Tongue (tissue), 2 donors: ENCODE results near the gene APOA1. TPM values are rescaled to one million over a fixed set of nuclear protein-coding genes. Genes with fewer than 3 reads are reported as not detected.
"Not testable (repeated sequence)": the region's sequence is repeated elsewhere in the genome, so short reads cannot be mapped to it uniquely, and the experiment has no call there.

Experiments used
- DNase-seq: peaks from one replicate; pipeline ENCODE4 v3.0.0-alpha.2; 2015
- total RNA-seq: library from RNA; depleted of rRNA; stranded (reverse); fragments of >200 nt; gene quantifications from one replicate; pipeline ENCODE4 v1.2.3, GENCODE V29; 2014

The APOA1 gene
- total RNA-seq, 1 donor from 2014 or later = 1.1 TPM

GRCh38 chr11:116813781-116814471, 23.5 kb downstream of the APOA1 start:
- DNase-seq = no peak

- no peak for DNase-seq
Measured at GRCh38 chr11:116813170-116813569, 24.3 kb downstream of the APOA1 start.

- DNase-seq = no peak
Measured at GRCh38 chr11:116812109-116812508, 25.3 kb downstream of the APOA1 start.

DNA sequence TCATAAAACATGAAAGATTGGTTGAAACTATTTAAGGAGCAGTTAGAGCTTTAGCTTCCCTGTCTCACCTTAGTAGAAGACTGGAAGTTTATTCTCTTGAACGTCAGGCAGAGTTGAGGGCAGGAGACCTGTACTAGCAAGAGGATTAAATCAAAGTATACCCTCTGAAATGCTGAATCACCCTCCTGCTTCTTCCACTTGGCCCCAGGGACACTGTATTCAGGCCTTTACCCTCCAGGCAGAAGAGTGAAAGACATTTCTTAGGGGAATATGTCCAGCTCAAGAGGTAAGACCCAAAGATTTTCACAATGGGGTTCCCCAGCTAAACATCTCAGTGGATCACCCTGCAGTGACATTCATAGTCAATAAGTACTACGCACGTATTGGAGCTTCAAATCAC, 26.2 kb downstream of the APOA1 start:
- no peak for DNase-seq

GRCh38 chr11:116808262-116809175, 28.9 kb downstream of the APOA1 start:
- DNase-seq = no peak

DNA sequence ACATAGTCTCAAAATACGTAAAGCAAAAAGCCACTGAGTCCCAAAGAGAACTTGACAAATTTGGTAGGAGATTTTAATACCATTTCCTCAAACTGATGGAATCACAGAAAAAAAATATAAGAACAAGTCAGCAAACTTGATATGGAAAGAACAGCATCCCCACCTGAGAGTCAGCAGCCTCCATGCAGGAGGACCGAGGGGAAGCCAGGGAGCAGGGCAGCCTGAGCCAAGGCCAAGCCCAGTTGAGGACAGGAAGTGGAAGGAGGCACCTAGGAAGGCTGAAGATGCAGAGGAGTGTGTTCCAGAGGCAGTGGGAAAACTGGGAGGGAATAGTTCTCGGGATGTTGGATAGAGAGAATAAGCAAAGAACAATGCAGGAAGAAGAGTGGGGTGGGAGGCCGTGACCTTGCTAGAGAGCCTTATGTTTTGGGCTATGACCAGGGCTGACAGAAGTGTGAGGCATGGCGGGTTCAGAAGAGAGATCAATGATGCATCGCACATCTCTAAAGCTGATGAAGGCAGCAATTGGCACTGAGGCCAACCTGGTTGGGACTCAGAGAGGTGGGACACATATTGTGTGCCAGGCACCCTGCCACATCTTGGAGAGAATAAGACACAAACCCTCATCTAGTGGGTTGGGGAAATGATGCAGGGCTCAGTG, 29.7 kb downstream of the APOA1 start:
- no peak for DNase-seq

DNA sequence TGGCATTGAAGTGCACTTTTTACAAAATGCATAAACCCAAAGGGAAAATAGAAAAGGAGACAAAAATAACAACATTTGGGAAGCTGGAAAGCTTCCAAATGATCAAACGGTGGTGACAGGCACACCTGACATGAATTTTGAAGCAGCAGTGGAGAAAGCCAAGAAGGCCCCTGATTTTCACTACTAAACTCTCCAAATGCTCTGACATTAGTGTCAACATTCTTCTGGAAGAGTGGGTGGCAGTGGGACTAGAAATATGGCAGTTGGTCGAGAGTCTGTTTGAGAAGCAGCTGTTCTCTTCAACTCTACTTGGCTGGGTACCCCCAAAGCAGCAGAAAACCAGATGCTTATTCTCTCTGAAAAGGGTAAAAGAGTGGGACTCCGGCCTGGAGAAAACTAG, 33.4 kb downstream of the APOA1 start:
- DNase-seq = no peak

- not testable (repeated sequence) for DNase-seq
Measured at GRCh38 chr11:116801662-116802061, 35.8 kb downstream of the APOA1 start.

GRCh38 chr11:116800610-116801009, 36.8 kb downstream of the APOA1 start:
- no peak for DNase-seq

DNA sequence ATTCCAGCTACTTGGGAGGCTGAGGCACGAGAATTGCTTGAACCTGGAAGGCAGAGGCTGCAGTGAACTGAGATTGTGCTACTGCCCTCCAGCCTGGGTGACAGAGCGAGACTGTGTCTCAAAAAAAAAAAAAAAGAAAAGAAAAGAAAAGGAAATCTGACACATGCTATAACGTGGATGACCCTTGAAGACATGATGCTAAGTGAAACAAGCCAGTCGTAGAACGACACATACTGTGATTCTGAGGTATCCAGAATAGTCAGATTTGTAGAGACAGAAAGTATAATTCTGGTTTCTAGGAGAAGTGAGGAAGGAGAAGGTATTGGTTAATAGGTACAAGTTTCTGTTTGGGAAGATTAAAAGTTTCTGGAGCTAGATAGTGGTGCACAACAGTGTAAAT, 39.1 kb downstream of the APOA1 start:
- DNase-seq = no peak

- DNase-seq = no peak
Measured at GRCh38 chr11:116797816-116798215, 39.6 kb downstream of the APOA1 start.

- DNase-seq = no peak
Measured at GRCh38 chr11:116796548-116796947, 40.9 kb downstream of the APOA1 start.

DNA sequence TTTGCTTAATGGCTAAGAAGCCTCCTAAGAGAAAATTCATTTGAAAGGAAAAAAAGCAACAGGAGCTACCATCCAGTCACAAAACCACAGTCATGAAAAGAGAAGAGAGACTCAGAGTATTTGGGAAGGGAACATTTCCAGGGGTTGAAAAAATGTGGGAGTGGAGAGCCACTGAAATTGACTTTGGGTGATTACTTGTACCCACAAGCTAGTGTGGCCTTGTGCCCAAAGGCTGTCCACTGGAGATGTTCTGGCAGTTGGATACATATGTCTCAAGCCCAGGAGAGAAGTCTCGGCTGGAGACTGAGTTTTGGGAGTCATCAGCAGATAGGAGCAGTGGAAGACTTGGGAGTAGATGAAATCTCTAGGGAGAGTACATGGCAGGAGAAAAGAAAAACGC, 42.6 kb downstream of the APOA1 start:
- no peak for DNase-seq

- peak; percentile 12 for DNase-seq
Measured at GRCh38 chr11:116793772-116794097, 43.7 kb downstream of the APOA1 start.

DNA sequence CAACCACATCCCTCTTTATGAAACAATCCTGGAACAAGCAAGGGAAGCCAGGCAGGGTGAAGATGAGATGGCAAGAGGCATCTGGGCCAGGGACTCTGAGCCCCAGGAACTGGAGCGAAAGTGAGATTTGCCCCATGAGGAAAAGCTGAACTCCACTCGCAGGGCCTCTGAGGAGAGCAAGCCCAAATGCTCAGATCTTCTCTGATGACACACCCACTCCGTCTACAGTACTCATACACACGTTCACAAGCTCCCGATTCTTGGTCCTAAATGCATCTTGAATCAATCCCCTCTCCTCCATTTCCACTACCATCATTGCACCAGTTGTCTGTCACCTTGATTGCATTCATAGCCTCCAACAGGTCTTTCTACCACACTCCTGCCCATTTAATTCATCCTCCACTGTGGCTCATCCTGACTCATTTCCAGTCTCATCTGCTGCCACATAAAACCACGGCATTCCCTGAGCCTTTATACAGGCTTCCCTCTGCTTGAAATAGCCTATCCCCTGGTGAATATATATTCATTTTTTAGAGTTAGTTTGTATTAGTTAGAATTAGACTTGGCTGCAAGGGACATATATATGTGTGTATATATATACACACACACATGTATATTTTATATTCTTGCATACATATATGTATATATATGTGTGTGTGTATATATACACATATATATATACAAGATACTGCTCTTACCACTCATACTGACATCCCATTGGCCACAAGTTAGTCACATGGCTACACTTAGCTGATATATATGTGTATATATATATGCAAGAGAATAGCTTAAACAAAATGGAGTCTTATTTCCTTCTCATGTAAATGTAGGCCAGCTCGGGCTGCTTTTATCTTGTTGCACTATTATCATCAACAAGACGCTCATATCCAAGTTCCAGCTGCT, 44.3 kb downstream of the APOA1 start:
- DNase-seq = no peak

DNA sequence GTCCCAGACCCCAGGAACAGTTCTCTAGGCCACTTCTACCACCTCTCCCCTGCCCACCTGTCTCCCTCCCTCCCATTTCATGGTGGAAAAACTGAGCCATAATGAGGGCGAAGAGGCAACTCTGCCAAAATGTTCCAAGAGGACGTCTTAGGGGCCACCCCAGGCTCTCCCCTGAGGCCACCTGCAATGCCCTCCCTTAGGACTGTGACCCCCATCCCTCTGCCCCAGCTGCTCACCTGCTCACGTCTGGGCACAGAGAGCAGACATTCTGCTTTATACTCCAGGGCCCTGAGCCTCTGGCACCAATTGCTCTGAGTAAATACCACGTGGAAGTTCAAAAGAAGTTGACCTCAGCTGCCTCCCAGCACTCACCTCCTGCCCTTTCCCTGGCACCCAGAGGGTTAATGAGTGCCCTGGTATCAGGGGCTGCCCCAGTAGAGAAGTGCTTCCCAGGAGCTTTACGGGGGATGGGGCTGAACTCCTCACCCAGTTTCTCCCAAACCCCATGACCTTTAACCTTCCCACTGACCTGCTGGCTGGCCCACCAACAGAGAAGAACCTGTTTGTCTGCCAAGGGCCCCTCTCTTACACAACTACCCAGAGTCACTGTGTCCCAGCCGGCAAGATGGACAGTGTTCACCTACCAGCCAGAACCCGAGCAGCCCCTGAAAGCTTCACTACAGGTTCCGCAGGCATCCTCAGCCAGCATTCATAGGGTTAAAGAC, 45.1 kb downstream of the APOA1 start:
- DNase-seq = no peak

DNA sequence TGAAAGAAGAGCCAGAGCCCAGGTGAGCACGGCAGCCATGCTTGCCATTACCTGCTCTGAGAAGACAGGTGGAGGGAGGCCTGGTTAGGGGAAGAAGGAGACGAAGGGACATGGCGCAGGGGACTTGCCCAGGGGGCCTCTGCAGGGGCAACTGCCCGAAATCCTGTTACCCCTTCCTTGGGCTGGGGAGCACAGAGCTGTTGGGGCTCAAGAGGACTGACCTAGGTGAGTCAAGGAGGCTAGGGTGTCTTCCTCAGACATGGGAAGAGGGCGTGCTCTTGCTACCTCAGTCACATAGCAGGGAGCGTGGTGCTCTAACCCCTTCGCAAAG, 45.6 kb downstream of the APOA1 start, which contains the start of gene APOA5:
TSS of gene APOA5 (minus strand) at position 67 of the 331 bp plus-strand sequence. CDS start at position 48, 19 bp downstream.
- no peak for DNase-seq

DNA sequence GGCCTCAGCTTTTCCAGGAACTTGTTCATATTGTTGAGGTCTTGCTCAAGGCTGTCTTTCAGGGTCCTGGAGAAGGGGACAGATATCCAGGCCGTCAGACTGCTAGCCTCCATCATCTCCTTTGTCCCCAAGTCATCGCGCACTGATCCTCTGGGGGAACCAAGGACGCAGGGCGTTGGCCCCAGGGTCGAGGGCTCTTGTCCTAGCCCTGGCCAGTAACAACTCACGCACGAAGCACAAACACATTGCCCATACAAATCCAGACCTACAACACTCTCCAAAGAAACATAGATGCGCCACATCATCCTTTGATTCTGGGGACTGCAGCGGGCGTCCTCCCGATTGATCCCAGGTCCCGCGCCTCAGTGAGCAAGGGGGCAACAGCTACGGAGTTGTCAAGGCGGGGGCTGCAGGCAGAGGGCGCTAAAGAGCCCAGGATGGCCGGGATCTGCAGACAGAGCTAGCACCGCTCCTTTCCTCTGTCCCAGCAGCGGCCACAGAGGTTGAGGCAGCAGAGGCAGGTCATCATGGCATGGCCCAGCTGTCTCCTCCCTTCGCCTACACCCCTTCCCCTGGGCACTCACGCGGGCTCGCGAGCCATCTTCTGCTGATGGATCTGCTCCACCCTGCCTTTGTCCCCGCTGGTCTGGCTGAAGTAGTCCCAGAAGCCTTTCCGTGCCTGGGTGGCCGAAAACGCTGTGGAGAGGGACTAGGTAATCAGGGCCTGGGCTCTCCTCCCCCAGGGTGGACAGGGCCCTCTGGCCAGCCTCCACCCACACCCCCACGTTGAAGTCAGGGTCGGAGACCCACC, 46.2 kb downstream of the APOA1 start:
- peak; percentile 84 for DNase-seq

DNA sequence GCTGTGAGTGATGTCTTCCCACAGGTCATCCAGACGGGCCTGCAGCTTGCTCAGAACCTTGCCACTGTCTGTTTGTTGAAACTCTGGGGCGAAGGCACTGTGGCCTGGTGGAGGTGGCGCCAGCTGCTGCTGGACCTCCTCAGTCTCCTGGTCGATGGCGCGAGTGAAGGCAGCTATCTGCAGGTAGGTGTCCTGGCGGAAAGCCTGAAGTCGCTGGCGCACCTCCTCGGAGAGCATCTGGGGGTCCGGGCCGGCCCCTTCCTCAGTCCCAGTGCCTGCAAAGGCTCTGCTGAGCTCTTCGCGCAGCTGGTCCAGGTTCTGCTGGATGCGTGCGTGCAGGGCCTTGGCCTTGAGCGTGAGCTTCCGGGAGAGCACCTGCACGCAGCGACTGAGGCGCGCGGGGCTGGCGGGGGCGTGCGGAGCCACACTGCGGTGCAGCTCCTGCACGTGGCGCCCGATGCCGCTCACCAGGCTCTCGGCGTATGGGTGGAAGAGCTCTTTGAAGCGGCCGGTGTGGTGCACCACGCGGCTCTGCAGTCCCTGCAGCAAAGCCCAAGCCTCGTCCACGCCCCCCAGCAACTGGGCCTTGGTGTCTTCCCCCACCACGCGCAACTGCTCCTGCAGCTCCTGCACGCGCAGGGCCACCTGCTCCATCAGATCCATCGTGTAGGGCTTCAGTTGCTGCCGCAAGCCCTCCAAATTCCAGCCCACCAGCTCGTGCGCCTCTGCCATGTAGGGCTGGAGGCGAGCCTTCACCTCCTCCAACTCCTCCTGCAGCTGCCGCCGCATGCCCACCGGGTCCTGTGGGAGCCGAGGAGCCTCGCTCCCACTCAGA, 47.0 kb downstream of the APOA1 start:
- peak; percentile 19 for DNase-seq

DNA sequence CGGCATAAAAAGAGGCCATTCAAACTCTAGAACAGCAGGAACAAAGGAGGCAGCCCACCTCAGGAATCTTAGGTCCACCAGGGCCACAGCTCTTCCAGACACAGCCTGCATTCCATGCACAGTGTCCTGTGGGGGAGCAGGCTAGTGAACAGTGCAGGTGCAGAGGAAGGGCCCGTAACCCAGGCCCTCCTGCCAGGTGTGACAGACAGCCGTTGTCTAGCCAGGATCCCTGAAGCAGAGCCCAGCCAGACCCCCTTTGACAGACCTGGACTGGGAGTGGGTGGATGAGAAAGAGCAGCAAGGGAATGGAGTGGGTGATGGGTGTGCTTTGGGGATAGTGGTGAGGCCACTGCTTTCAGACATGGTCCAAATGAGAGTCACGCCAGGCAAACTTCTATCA, 48.4 kb downstream of the APOA1 start:
- DNase-seq = no peak
